Stimulated activated CD4-positive, alpha-beta T cell treated with anti-CD3 and anti-CD28 coated beads, Interleukin-15, amount 100 ng/mL, for 48 hours (primary cell): Measurements from ENCODE around the gene AXIN1.
"Not testable (repeated sequence)": the region's sequence is repeated elsewhere in the genome, so short reads cannot be mapped to it uniquely, and the experiment has no call there.

Source experiments
- DNase-seq, 2 donors: peaks; one replicate each; pipeline ENCODE4 v3.0.0-alpha.2; 2020; ENCODE audit warnings: low read depth in 2 of 2

Gene AXIN1

DNA sequence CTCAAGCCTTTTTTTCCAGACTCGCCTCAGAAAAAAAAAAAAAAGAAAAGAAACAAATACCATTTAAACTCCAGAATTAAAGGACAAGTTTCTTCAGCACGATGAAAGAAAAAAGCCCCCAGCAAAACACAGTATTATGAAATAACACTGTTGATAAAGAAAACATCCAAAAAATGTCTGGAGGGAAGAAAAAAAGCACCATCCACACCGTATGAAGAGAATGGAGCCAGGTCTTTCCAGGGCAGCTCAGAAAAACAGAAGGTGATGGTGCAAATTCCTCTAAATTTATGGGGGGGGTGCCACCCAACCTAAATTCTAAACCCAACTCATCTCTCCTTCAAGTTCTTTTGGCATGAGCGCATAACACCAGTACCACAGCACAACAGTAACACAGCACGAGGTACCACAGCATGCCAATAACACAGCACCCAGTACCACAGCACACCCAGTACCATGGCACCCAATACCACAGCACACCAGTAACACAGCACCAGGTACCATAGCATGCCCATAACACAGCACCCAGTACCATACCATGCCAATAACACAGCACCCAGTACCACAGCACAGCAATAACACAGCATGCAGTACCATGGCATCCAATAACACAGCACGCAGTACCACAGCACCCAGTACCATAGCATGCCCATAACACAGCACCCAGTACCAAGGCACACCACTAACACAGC, 19.0 kb downstream of the AXIN1 start:
- no peak for DNase-seq

DNA sequence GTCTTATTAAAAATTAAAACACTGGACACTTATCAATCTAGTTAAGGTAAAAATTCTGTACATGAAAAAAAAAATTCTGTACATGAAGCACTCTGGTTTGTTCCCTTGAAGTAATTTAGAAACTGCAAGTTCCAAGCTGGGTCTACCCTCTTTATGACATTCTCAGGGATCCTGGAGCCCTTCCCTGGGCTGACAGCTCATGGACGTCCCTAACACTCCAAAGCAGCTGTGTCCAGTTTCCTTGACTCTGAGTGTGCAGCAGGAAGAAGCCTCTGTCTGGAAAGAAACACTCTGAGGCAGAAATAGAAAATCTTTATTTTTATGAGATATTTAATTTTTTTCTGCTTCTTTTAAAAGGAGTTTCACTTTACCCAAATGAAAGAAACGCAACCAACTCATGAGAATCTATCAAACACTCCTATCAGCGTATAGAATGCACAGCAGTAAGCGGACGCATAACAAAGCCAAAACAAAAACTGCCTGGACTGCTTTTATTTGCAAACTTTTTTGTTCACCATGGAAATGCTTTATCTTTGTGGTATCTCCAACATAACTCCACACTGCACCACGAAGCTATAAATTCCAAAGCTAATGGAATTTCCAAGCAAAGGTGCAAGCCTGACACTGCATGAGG, 21.2 kb downstream of the AXIN1 start:
- not testable (repeated sequence) for DNase-seq

DNA sequence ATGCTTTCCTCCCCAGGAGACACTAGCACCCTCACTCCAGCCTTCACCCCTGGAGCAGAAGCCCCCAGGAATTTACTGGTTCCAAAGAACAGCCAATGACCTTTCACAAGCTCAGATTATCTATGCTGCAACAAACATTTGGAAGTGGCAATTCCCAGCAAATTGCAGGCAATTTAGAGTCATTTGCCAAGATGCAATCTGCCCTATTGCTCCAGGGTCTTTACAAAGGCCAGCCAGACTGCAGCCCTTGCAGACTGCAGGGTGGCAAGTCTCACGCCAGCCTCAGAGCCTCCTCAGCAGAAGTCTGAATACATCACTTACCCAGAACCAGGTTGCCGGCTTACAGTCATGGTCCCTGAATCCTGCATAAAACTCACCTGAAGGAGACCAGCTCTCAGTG, 21.8 kb downstream of the AXIN1 start:
- no peak for DNase-seq

DNA sequence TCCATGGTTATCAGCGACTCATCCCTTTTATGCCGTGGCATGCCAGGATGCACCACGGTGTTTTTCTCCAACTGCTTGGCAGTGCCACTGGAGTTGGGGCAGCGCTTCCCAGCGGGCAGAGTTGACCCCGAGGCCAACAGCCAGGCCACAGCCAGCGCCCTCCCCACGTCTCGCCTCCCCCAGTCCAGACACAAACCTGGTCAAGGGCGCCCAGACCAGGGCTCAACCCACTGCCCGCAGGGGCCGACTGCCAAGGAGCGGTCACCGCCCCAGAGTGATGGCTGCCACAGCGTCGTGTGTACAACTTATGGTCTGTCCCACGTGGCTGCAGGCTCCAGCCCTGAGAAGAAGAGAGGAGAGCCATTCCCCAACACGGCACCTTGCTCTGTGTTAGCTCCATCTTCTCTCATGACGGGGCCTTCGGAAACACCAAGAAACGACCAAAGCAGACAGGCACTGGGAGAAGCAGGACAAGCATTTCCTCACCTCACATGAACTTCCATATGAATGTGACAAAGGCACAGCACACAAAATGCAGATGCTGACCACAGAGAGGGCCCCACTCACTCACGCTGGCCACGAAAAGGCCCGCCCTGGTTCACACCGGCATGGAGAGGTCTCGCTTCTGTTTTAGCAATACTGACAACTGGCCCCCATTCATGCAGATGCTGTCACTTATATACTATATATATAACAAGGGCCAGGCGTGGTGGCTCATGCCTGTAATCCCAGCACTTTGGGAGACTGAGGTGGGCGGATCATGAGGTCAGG, 27.0 kb downstream of the AXIN1 start:
- DNase-seq = no peak

DNA sequence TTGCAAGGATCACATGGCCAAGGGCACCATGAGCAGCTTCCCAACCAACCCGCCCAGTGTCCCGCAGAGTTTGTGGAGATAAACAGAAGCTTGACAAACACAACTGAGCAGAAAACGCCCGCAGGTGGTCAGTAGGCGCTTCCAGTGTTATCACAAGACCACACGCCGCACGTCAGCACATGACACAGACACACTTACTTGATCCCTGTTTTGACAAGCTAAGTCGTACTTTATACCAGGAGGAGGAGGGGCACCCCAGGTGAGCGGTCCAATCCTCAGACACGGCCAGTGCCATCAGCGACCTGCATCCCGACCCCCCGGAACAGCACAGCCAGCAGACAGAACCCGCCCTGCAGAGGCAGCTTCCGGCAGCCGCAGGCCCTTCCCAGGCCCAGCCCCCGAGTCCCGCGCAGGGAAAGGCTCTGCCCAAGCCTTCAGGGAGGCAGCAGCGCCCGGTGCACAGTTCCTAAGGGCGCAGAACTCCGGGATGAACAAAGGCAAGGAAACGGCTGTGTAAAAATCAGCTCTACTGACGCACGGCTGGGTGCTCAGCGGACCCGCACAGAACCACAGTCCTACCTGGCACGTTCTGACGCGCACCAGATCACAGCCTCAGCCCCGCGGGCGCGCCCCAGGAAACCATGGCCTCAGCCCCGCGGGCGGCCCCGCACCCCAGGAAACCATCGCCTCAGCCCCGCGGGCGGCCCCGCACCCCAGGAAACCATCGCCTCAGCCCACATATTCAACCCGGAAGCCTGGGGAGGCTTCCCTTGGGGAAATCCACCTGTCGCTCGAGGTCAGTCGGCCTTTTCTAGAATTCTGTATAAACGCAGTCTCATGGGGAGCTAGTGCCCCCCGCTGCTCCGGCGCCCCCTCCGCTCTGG, 27.8 kb downstream of the AXIN1 start:
- peak in 1 of 2 donors; percentile 27 for DNase-seq

DNA sequence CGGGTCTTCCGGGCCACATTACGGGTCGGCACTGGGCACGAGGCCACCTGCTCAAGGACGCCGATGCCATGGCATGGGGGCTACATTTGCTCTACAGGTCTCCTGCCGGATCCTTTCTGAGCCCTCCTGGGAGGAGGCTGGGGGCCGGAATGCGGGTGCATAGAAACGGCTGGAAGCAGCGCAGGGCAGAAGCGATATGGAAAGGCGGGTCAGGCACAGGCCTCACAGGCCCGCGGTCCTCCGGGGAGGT, 28.4 kb downstream of the AXIN1 start:
- DNase-seq = no peak

DNA sequence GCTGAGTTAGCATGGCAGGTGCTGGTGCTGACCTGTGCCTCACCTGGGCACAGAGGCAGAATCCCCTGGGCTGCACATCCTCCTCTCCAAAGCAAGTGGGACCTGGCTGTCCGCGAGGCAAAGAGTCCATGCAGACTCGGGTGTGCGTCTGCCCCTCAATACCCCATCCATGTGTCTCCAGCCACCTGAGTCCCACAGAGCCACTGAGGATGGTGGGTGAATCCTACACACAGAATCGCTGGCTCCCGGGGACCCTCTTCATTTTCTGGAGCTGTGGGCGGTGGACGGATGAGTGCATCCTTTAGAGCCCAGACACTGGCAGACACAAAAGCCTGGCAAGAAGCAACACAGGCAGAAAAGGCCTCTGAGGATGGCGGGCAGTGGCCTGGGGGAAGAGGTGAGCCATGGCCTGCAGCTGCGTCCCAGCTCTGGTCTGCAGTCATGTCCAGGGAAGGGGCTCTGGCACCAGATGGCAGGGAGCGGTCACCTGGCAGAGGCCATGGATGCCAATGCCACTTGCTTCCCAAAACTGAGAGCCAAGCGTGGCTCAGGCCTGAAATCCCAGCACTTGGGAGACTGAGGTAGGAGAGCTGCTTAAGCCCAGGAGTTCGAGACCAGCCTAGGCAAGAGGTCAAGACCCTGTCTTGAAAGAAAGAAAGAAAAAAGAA, 29.9 kb downstream of the AXIN1 start:
- no peak for DNase-seq

DNA sequence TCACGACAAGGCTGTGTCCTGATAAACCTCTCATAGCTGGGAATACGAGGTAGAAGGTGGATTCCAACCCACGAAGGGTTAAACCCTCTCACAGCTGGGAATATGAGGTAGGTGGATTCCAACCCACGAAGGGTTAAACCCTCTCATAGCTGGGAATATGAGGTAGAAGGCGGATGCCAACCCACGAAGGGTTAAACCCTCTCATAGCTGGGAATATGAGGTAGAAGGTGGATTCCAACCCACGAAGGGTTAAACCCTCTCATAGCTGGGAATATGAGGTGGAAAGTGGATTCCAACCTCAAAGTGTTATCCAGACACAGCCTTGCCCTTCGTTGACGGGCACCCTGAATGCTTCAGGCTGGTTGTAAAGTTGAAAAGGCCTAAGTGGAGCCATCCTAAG, 31.0 kb downstream of the AXIN1 start:
- DNase-seq = no peak

DNA sequence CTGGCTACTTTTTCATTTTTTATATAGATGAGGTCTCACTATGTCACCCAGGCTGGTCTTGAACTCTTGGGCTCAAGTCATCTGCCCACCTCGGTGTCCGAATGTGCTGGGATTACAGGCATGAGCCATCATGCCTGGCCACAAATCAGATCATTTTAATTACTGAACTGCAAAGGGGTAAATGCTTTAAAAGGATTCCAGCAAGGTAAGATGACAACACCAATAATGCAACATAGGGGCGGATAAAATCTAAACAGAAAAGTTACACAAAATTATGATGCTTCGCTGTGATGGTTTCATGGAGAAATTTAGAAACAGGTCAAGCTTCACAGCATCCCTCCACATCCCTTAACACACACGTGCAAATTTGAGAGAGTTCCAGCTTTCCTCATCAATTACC, 32.3 kb downstream of the AXIN1 start:
- DNase-seq = no peak

DNA sequence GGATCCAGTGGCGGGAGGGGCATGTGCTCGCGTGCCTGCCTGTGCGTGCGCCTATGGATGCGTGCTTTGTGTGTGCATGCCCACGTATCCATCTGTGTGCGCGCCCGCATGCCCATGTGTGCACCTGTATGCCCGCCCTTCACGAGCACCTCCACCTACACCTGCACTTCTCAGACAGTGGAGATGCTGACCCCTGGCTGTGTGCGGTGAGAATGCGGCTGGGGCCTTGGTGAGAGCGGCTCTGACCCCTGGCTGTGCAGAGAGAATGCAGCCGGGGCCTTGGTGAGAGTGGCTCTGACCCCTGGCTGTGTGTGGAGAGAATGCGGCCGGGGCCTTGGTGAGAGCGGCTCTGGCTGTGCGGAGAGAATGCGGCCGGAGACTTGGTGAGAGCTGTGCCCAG, 33.9 kb downstream of the AXIN1 start:
- no peak for DNase-seq

DNA sequence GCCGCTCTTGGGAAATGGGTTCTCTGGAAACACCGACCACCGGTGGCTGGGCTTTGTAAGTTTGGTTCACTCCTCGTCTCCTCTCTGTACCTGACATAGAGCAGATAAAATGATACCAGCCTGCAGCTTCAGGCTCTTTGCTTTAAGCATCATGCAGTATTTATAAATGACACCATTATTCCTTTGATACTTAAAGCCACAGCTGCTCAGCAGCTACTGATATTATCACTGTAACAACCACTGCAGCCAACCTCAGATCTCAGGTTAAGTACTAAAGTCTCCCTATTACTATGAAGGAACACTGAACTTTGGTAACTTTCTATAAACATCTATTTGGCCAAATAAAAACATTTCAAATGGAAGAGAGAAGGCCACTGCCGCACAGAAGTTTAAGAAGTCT, 34.9 kb downstream of the AXIN1 start:
- DNase-seq = no peak

DNA sequence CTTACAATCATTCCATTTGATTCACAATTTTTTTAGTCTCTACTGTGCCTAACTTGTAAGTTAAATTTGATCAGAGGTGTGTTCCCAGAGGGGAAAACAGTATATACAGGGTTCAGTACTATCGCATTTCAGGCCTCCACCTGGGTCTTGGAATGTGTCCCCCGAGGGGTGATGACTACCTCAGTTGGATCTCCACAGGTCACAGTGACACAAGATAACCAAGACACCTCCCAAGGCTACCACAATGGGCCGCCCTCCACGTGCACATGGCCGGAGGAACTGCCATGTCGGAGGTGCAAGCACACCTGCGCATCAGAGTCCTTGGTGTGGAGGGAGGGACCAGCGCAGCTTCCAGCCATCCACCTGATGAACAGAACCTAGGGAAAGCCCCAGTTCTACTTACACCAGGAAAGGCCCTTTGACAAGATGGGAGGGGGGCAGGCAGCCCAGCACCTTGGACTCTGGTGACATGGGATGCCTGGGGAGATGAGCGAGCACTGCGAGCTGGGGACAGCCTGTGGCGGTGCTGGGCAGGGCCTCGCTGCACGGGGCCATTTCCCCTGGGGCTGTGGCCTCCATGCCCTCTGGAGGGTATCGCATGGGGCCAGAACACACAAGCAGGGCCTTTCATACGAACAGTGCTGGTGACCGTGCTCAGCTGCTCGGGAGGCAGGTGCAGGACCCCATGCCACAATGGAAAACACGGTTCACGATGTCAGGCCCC, 35.6 kb downstream of the AXIN1 start:
- DNase-seq = no peak

DNA sequence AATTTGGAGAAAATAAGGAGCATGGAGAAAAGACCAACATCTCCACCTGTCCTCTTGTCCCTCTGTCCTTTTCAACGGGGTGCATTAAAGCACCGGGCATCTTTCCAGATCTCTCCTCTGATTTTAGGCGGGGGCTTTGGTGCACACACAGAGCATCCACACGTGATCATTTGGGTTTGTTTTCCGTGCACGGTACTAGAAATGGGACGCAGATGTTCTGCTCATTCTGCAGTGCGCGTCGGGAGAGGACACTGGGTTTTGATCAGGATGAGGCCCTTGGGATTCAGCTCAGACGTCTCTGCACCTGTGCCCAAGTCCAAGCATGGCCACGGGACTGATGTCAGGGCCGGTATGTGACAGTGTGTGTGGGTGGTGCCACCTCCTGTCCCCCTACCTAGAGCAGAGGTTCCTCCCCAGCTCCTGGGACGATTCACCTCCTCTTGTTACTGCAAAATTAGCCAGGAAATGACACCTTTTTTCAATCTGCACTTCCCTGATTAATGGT, 37.7 kb downstream of the AXIN1 start:
- DNase-seq = no peak

DNA sequence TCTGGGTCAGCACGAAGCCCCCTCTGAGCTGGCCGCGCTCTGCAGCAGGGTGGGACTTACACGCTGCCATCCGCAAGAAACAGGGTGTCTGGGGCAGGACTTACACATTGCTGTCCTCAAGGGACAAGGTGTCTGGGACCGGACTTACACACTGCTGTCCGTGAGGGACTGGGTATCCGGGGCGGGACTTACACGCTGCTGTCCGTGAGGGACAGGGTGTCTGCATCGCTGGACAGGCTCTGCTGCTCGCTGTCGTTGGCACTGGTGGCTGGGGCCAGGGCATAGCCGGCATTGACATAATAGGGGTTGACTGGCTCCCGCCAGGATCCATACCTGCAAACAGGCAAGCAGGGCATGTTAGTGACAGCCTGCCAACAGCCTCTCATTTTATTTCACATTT, 38.2 kb downstream of the AXIN1 start:
- no peak for DNase-seq

DNA sequence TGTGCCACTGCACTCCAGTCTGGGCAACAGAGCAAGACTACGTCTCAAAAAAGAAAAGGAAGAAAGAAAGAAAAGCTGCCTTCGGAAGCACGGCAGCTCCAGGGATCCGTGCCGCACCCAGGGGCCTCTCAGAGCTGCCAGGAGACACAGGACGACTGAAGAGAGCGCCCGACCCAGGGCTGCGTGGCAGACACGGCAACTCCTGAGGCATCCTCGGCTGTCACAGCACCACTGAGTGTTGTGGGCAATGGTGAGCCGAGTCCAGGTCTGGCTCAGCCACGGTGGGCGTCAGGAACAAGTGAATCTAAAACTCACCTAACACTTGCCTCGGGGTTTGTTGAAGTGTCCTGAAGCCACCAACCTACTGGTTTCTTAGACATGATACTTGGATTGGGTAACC, 40.8 kb downstream of the AXIN1 start:
- no peak for DNase-seq

DNA sequence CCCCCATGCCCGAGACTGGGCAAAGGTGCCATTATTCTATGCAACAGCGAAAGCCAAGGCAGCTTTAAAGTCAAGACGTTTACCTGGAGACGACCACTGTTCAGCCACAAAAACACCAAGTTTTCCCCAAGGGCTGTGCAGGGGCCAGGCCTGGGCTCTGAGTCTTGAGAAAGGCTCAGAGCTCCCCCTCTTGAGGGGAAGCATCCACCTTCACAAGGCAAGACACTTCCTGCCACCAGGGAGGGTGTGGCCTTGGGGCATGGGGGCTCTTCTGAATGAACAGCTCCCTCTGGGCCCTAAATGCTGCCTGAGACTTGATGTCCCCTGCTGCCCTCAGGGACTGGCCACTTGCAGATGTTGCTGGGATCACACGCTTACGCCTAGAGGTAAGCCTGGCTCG, 43.0 kb downstream of the AXIN1 start:
- DNase-seq = no peak

DNA sequence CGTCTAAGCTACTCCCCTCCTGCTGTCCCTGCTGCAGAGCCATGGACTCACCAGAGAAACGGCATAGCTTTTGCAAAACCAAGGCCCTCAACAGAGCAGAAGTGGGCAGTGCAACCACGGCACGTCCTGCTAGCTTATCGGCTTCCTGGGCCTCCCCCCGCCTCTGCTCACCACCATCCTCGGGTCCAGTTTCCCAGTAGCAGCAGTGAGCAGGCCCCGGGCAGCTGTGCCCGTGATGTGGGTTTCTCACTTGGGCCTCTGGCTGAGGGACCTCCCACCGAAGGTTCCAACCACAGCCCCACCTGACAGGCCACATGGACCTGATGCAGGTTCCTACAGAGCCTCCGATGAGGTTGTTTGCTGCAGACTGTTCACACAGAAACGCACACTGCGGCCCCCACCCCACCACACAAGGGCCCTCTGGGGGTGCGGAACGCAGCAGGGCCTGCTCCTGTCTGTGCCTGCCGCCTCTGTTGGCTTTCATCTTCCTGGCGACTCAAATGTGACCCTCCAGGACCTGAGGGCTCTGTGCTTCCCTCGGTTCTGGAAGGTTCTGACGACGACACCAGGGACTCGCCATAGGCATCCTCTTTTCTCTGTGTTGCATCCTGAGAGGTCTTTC, 44.7 kb downstream of the AXIN1 start:
- DNase-seq = no peak

DNA sequence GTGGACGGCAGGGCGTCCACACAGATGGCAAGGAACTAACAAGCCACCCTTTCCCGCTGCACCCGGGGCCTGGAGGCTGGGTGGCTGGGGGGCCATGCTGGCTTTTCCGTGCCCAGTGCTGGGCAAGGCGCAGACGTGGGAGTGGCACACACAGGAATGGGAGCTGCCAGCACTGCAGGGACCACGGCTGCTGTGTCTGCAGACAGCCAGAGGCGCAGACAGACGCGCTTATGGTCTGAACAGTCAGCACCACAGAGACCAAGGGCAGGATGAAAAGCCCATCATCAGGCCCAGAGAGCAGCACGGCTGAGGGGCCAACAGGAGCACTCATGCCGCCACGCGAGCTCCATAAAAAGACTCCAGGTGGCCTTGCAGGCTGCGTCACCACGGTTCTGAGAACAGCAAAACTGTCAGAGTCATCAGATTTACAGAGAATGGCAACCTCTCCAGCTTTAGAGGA, 45.6 kb downstream of the AXIN1 start:
- DNase-seq = no peak

DNA sequence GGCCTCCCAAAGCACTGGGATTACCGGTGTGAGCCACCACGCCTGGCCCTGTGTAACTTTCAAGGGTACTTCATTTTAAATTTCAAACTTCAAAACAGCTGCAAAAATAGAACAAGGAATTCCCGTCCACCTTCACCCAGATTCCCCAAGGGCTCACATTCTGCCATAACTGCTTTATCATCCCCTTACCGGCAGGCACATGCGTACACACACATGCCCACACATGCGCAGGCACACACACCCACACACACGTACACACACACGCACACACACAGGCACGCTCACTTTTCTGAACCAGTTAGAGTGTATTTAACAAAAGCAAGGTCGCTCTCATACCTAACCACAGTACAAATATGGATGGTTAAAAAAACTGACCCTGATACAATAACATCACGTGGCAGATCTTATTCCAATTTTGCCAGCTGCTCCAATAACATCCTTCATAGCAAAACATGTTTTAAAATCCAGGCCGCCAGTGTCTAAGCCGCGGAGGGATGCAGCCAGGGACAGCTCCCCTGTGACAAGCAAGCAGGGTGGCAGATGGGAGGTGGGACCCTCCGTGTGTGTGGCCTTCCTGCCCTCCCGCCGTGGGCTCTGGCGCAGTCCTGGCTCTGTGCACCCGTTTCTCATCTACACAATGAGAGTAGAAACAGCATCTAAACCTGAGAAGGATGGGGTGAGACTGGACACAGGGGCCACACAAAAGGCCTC, 46.5 kb downstream of the AXIN1 start:
- no peak for DNase-seq
